GM18517 (cell line): Measurements from ENCODE around the gene SLC35A5.

ENCODE experiments used
- ATAC-seq: cut with Tn5 transposase; IDR thresholded peaks from one replicate; pipeline ENCODE4 v1.9.1; 2021; ENCODE audit warnings: mild to moderate bottlenecking, moderate library complexity; ENCODE audit not compliant: unreplicated experiment

Gene SLC35A5

DNA sequence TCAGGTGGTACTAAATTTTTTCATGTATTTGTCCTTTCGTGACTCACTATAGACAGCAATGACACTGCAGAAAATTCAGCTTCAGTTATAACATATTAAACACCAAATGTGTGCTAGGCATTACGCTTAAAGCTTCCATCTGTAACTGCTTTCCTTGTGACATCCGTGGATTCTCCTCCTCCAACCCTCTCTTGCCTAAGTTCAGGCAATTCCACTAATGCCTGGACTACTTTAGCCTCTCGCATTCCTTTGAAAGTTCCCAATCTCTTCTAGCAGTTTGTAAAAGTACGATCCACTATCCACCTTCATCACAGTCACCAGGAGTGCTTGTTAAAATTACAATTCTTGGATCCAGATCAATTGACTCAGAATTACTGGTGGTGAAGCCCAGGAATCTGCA lies 61.4 kb downstream of the SLC35A5 start:
- ATAC-seq, result no peak

DNA sequence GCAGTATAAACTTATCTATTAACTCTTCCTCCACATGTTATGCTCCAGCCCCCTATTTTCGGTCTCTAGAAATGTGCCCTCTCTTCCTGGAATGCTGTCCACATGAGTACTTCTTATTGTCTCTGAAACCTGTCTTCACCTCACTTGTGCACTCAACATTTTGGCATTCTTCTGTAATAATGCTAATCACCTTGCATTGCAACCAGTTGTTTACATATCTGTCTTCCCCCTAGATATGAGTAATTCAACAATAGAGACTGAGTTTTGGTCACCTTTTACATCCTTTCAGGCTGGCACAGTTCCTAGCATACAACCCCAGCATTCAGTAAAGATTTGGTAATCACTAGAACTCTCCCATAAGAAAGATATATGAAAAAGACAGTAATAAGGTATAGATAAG lies 61.9 kb downstream of the SLC35A5 start:
- no peak for ATAC-seq

DNA sequence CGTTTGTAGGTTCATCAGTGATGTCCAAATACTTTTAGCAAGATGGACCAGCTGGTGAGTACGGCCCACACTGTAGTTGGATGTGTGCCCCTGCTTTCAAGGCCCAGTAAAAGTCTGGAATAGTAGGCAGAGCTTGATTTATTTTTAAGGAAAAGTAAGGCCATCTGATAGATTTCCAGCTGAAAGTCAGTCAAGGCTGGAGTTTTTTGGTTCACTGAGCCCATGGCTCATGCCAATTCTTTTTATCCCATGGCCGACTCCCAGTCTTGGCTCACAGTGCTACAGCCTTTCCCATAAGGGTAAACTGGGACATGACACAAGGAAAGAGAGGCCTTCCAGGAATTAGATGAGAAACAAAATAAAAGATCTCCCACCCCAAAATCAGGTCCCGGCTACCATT lies 65.6 kb downstream of the SLC35A5 start:
- ATAC-seq, result no peak

DNA sequence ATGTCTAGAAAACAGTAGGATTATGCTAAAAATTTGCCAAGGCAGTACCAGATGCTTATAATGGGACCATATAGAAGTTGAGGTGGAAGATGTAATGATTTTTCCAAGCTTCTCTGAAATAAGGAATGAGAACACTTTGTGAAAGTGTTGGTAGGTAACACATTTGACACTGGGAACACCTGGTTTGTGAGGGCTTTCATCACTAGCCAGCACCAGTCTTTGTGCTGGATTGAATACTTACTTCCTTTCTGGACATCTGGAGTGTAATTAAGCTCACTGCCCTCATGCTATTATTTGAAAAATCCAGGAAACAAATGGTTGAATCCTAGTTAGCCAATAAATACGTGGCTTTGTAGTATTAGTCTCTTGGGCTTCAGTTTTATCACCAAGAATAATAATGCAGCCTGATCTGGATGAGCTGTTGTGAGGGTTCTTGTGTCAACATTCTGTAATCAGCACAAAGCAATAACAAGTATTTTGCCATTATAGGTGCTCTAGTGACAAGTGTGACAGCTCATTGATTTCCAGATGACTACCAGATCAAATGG lies 66.1 kb downstream of the SLC35A5 start:
- ATAC-seq, result no peak

DNA sequence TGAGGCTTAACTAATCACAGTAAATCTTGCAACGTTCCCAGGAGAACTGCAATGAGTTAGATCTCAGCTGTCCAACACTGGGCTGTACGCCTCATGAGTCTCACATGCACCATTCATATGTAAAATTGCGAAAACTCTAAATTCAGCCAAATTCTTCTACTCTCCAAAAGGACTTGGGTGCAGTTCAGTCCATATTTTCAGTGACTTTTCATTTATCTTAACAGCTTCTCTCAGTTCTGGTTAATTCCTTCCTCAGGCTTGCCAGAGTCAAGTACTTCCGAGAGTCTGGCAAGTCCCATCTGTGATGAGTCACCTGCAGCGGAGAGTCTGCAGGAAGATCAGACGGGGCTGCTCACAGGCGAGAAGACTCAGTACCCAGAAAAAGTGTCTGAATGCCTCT lies 67.6 kb downstream of the SLC35A5 start:
- no peak for ATAC-seq

DNA sequence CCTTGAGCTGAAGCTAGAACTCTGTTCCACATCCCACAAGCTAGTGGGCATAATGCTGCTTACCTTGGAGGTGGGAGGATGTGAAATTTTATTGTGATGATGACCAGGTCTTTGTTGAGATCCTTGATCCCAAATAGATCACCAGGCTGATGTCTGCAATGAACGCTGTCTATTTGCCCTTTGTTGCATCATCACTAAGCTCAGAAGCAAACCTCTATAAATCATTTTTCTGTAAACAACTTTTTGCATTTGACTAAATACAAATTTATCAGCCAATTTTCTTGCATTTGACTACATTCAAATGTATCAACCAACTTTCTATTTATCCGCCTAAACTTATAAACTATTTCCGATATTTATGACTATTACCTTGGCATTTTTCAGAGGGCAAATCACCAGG lies 69.4 kb downstream of the SLC35A5 start:
- no peak for ATAC-seq

DNA sequence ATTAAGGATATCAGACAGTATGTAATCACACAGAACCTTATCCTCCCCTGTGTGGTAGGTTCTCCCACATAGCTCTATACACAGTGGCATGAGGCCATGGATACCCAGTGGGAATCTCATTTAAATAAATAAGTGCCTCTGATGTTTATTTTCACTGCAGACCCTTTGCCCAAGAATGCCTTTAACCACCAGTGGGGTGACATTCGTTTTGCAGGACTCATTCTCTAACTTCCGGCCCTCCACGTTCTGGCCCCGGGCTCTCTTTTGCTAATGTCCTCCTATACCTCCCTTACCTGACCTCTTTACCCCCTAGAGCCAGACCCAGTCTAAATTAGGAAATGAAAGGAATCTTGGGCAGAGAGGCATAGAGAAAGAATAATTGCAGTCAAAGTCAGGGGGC lies 70.8 kb downstream of the SLC35A5 start:
- ATAC-seq, result no peak

DNA sequence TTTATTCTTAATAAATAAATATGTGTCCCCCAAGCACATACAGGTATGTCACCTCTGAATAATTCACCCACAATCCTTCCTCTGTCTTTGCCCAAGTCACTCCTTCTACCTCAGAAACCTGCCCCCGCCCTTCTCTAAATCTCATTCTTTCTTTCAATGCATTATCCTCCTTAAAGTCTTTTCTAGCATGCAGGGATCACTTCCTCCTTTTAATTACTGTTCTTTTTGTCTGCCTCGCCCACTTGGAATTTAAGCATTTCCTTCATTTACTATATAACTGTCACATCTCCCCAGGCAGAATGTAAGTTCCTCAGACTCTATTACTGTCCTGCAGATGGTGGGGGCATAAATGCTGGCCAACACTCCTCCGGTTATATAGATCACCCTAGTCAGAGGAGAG lies 71.3 kb downstream of the SLC35A5 start:
- no peak for ATAC-seq

DNA sequence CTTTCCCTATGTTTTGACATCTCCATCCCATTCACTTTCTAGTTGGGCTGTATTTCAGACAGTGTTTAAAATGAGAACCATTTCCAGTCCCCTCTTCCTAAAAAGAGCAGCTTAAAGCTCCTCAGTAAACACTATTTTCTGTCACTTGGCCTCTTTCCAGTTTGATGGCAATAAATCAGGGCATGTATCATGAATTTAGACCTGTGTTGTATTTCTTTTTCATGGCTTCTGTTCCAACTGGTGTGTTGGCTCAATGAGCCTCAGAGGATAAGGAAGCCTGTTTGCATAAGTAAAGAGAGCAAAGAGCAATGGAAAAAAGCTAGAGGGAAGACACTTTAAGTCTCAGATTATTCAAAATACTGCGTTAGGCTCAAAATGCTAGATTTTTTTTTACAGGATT lies 71.9 kb downstream of the SLC35A5 start:
- no peak for ATAC-seq

DNA sequence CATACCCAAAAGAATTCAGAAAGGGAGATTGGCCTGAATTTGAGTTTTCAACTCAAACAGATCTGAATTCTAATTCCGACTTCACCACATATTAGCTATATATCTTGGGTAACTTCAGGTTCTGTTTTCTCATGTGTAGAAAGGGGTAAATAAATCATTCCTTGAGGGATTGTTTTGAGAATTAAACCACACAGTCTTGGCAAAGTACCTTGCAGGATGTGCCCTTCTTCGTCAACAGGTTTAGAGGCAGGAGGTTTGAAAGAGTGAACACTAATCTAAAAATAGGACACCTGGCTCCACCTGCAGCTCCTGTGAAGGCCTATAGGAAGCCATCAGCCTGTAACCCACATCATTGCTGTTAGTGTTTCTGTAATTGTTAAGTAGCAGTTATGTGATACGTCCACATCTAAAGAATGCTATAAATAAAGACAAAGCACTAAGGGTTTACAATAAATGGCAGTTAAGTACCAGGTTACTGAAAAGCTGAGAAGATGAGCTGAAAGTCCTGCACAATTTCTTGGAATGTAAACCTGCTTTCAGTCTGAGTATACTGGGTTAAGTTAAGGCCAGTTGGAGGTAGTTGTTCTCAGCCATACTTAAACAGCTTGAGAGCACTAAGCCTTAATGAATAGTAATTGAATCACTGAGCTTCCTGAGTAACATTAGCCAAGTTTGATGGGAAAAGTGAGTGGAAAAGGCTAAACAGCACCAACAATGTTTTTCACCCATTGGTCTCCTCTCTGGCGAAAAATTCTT lies 73.1 kb downstream of the SLC35A5 start:
- no peak for ATAC-seq
